Progenitor cell of endocrine pancreas (in vitro differentiated cells): Measurements from ENCODE around the gene RAB3GAP2. TPM values are rescaled to one million over a fixed set of nuclear protein-coding genes. Genes with fewer than 3 reads are reported as not detected.

Experiments
- DNase-seq: peaks from one replicate; pipeline ENCODE4 v3.0.0; 2021; ENCODE audit warnings: low spot score; ENCODE audit not compliant: unreplicated experiment
- H3K27ac Mint-ChIP-seq: 2 replicates; pipeline ENCODE4 v1.8.0; 2021; ENCODE audit warnings: mild to moderate bottlenecking, moderate library complexity, mixed read lengths
- H3K27me3 Mint-ChIP-seq: 2 replicates; pipeline ENCODE4 v1.8.0; 2021; ENCODE audit warnings: mixed read lengths
- H3K36me3 Mint-ChIP-seq: 2 replicates; pipeline ENCODE4 v1.8.0; 2022; ENCODE audit warnings: mixed read lengths; ENCODE audit not compliant: insufficient read depth
- H3K4me1 Mint-ChIP-seq: 2 replicates; pipeline ENCODE4 v1.8.0; 2021; ENCODE audit warnings: low read depth, mixed read lengths
- H3K4me3 Mint-ChIP-seq: 2 replicates; pipeline ENCODE4 v1.8.0; 2021; ENCODE audit warnings: low read depth, mild to moderate bottlenecking, moderate library complexity, mixed read lengths
- H3K9me3 Mint-ChIP-seq: 2 replicates; pipeline ENCODE4 v1.8.0; 2021; ENCODE audit warnings: low read depth, mixed read lengths
- CTCF ChIP-seq: fragments of 200-600 bp; sonication (generic); IDR thresholded peaks from one replicate; pipeline ENCODE4 v1.5.0; 2021; ENCODE audit warnings: antibody characterized with exemption, mild to moderate bottlenecking; ENCODE audit not compliant: unreplicated experiment
- total RNA-seq: library from RNA; stranded (reverse); gene quantifications from 2 replicates; pipeline ENCODE4 v1.2.1, GENCODE V29; 2021

Gene RAB3GAP2
- total RNA-seq, 1 donor from 2014 or later, result 47.9 TPM

GRCh38 chr1:220298470-220299205, 26.4 kb upstream of the RAB3GAP2 start:
- no peak overlapping the region for H3K4me3 Mint-ChIP-seq
- no peak for DNase-seq
- H3K27ac Mint-ChIP-seq, result peak overlapping the region; percentile 15

GRCh38 chr1:220296981-220297380, 24.7 kb upstream of the RAB3GAP2 start:
- Mint-ChIP-seq H3K27ac (no peak overlapping the region), H3K9me3 (no peaks in the 10 kb centered on the region), H3K4me3 (no peak overlapping the region), H3K27me3 (peaks cover 3% of the 10 kb centered on the region), H3K36me3 (no peaks in the 10 kb centered on the region), H3K4me1 (peaks cover 3% of the 10 kb centered on the region)
- no peak for TF ChIP-seq CTCF
- DNase-seq, result no peak

More at GRCh38 chr1:220298470-220299205, 26.4 kb upstream of the RAB3GAP2 start:
- no peaks in the 10 kb centered on the region for H3K9me3 Mint-ChIP-seq
- H3K27me3 Mint-ChIP-seq, result peaks cover 7% of the 10 kb centered on the region
- peaks cover 3% of the 10 kb centered on the region for H3K4me1 Mint-ChIP-seq
- H3K36me3 Mint-ChIP-seq, result no peaks in the 10 kb centered on the region
- TF ChIP-seq CTCF, result no peak

GRCh38 chr1:220294846-220295301, 22.6 kb upstream of the RAB3GAP2 start:
- DNase-seq, result no peak
- H3K4me1 Mint-ChIP-seq, result peaks cover 3% of the 10 kb centered on the region
- no peak overlapping the region for H3K4me3 Mint-ChIP-seq
- H3K36me3 Mint-ChIP-seq, result no peaks in the 10 kb centered on the region
- peaks cover 6% of the 10 kb centered on the region for H3K27me3 Mint-ChIP-seq
- TF ChIP-seq CTCF, result no peak
- no peaks in the 10 kb centered on the region for H3K9me3 Mint-ChIP-seq
- H3K27ac Mint-ChIP-seq, result no peak overlapping the region

GRCh38 chr1:220291580-220291979, 19.3 kb upstream of the RAB3GAP2 start:
- TF ChIP-seq CTCF, result no peak
- H3K4me1 Mint-ChIP-seq, result no peaks in the 10 kb centered on the region
- H3K36me3 Mint-ChIP-seq, result no peaks in the 10 kb centered on the region
- DNase-seq, result no peak
- no peaks in the 10 kb centered on the region for H3K9me3 Mint-ChIP-seq
- peaks cover 6% of the 10 kb centered on the region for H3K27me3 Mint-ChIP-seq
- no peak overlapping the region for H3K27ac Mint-ChIP-seq
- no peak overlapping the region for H3K4me3 Mint-ChIP-seq

- Mint-ChIP-seq H3K27ac (no peak overlapping the region), H3K27me3 (peaks cover 6% of the 10 kb centered on the region), H3K9me3 (no peaks in the 10 kb centered on the region), H3K36me3 (no peaks in the 10 kb centered on the region), H3K4me1 (no peaks in the 10 kb centered on the region), H3K4me3 (no peak overlapping the region)
- TF ChIP-seq CTCF, result no peak
- DNase-seq, result no peak
Observed at GRCh38 chr1:220290140-220290761, 18.0 kb upstream of the RAB3GAP2 start.
